Keratinocyte (primary cell): ENCODE results near the gene KLC1.

ENCODE experiments used
- EZH2 ChIP-seq: IDR thresholded peaks from one replicate; pipeline ENCODE4 v1.6.1; 2012; ENCODE audit warnings: inconsistent platforms, mild to moderate bottlenecking, low read length, moderate library complexity
- TF ChIP-seq, protein P1 (sequence below), 3 experiments: IDR thresholded peaks in 1 of 3; conservative IDR thresholded peaks in 1 of 3; optimal IDR thresholded peaks in 1 of 3; 2 replicates in 2 of 3; 3 replicates in 1 of 3; pipeline versions ENCODE3 to v1.5.1; 2011; ENCODE audit warnings: low read length in 3 of 3, mild to moderate bottlenecking in 3 of 3, moderate library complexity in 2 of 3, control low read depth in 1 of 3, inconsistent platforms in 1 of 3; ENCODE audit not compliant: insufficient read depth in 2 of 3; ENCODE audit errors: extremely low read depth in 1 of 3

DNA sequence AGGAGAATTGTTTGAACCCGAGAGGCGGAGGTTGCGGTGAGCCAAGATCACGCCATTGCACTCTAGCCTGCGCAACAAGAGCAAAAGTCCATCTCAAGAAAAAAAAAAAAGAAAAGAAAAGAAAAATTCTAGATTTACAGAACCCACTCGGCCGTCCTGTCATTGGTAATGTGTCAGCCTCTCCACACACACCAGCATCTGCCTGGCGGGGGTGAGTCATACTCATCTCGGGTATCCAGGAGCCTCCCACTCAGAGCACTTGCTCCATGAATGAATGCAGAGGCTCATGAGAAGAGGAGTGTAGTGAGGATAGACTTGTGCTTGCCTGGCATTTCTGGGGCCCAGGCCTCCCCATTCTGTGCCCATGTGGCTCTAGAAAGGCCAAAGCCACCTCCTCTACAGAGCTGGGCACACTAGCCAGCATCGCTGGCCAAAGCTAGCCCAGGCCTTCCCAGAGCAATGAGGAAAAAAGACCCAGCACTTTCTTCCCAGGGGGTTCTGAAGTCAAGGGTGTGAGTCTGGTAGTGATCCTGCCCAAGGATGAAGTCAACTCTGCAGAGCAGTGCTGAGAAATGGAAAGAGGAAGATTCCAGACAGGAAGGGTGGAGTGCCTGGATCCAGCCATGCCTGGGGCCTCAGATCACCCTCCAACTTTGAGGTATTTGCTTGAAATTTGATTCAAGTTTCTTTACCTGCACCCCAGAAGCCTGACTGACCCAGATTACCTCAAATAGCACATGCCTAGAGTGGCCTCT lies 31.2 kb upstream of the KLC1 start:
- TF ChIP-seq, protein P1, sequence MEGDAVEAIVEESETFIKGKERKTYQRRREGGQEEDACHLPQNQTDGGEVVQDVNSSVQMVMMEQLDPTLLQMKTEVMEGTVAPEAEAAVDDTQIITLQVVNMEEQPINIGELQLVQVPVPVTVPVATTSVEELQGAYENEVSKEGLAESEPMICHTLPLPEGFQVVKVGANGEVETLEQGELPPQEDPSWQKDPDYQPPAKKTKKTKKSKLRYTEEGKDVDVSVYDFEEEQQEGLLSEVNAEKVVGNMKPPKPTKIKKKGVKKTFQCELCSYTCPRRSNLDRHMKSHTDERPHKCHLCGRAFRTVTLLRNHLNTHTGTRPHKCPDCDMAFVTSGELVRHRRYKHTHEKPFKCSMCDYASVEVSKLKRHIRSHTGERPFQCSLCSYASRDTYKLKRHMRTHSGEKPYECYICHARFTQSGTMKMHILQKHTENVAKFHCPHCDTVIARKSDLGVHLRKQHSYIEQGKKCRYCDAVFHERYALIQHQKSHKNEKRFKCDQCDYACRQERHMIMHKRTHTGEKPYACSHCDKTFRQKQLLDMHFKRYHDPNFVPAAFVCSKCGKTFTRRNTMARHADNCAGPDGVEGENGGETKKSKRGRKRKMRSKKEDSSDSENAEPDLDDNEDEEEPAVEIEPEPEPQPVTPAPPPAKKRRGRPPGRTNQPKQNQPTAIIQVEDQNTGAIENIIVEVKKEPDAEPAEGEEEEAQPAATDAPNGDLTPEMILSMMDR (optimal IDR thresholded peaks at IDR 0.05 in 1 of 3, IDR thresholded peaks at IDR 0.05 in 1 of 3, conservative IDR thresholded peaks at IDR 0.05 in 1 of 3; ENCODE audit: extremely low read depth in 1 of 3, insufficient read depth in 2 of 3, low read length in 3 of 3), result no peak
- no peak for TF ChIP-seq EZH2
